GM12878 (cell line): ENCODE data around the gene ANKRD33B. TPM values are rescaled to one million over a fixed set of nuclear protein-coding genes. Genes with fewer than 3 reads are reported as not detected.

Experiments used
- ATAC-seq: fragments of 200-7000 bp; cut with Tn5 transposase; 3 replicates; pipeline ENCODE4 v1.9.1; 2020; ENCODE audit warnings: mild to moderate bottlenecking, moderate library complexity
- BruUV-seq: library from RNA; stranded (reverse); fragments of 400-500 nt; replicated peaks from 2 replicates; lab custom pipeline; 2021; lab: Mats Ljungman, UMichigan
- CTCF ChIA-PET: fragments of 300-600 bp; sonication (Branson Sonifier 250); formaldehyde crosslinking; extraction: SDS; loops from one replicate; lab custom pipeline; 2021; ENCODE audit warnings: inconsistent platforms; lab: Yijun Ruan, JAX
- POLR2A ChIA-PET: fragments of 350-600 bp; formaldehyde crosslinking; extraction: SDS; loops from one replicate; lab custom pipeline; 2021; ENCODE audit warnings: inconsistent platforms; lab: Charles Lee
- RAD21 ChIA-PET: fragments of 300-600 bp; sonication (Branson Sonifier 250); formaldehyde crosslinking; loops from one replicate; lab custom pipeline; 2023; ENCODE audit warnings: antibody characterized with exemption; ENCODE audit not compliant: unreplicated experiment; lab: Charles Lee
- SMC1A ChIA-PET: fragments of 300-600 bp; sonication (Branson Sonifier 250); formaldehyde crosslinking; loops from one replicate; lab custom pipeline; 2023; ENCODE audit not compliant: unreplicated experiment, uncharacterized antibody; lab: Charles Lee
- DNase-seq: peaks from one replicate; pipeline ENCODE4 v3.0.0-alpha.2; 2011; ENCODE audit warnings: low read depth, low spot score
- FAIRE-seq: peaks from 3 replicates; lab custom pipeline; 2011; peaks lifted over from hg19 to GRCh38; lab: Jason Lieb, UNC
- H2AFZ ChIP-seq: 2 replicates; pipeline ENCODE4 v1.6.0; 2011; ENCODE audit warnings: low read depth, low read length, control low read depth; ENCODE audit not compliant: control insufficient read depth
- H3K27ac ChIP-seq: 2 replicates; pipeline ENCODE4 v1.5.1; 2011; ENCODE audit warnings: control low read depth; ENCODE audit not compliant: control insufficient read depth, insufficient read depth
- H3K27me3 ChIP-seq, 2 experiments: replicated peaks in 1 of 2; 2 replicates each; pipeline versions ENCODE4 v1.6.0 to v1.6.1; 2011; ENCODE audit warnings: low read length in 1 of 2; ENCODE audit not compliant: control insufficient read depth in 2 of 2, insufficient read depth in 2 of 2
- H3K36me3 ChIP-seq, 2 experiments: 2 replicates each; pipeline ENCODE4 v1.5.1; 2011; ENCODE audit warnings: low read length in 1 of 2; ENCODE audit not compliant: control insufficient read depth in 2 of 2, insufficient read depth in 2 of 2
- H3K4me1 ChIP-seq: 2 replicates; pipeline ENCODE4 v1.6.1; 2011; ENCODE audit warnings: mild to moderate bottlenecking, low read length, moderate library complexity, mixed read lengths; ENCODE audit not compliant: control insufficient read depth, insufficient read depth
- H3K4me2 ChIP-seq: 2 replicates; pipeline ENCODE4 v1.6.0; 2011; ENCODE audit warnings: control low read depth; ENCODE audit not compliant: control insufficient read depth, insufficient read depth
- H3K4me3 ChIP-seq: fragments of 200-600 bp; sonication (generic); 2 replicates; pipeline ENCODE4 v1.5.1; 2016
- H3K79me2 ChIP-seq: 2 replicates; pipeline ENCODE4 v1.6.0; 2011; ENCODE audit warnings: low read length; ENCODE audit not compliant: control insufficient read depth, insufficient read depth
- H3K9ac ChIP-seq: 2 replicates; pipeline ENCODE4 v1.8.0; 2011; ENCODE audit warnings: low read length, control low read depth, mixed read lengths; ENCODE audit not compliant: control insufficient read depth, insufficient read depth
- H3K9me3 ChIP-seq: replicated peaks from 3 replicates; pipeline ENCODE4 v1.5.1; 2011; ENCODE audit warnings: mild to moderate bottlenecking, low read length; ENCODE audit not compliant: control insufficient read depth, insufficient read depth
- H4K20me1 ChIP-seq: 2 replicates; pipeline ENCODE4 v1.6.0; 2011; ENCODE audit not compliant: control insufficient read depth, insufficient read depth
- ATF2 ChIP-seq: IDR thresholded peaks from 2 replicates; pipeline ENCODE4 v1.6.1; 2012; ENCODE audit warnings: low read length, inconsistent platforms
- BHLHE40 ChIP-seq, 2 experiments: fragments of 450-650 bp in 1 of 2; IDR thresholded peaks; 2 replicates each; pipeline ENCODE4 v1.6.1; 2011 to 2017; ENCODE audit warnings: low read depth in 2 of 2, borderline replicate concordance in 1 of 2, improper control_type of control experiment in 1 of 2, low read length in 1 of 2, mild to moderate bottlenecking in 1 of 2
- BMI1 ChIP-seq: fragments of 450-650 bp; IDR thresholded peaks from 2 replicates; pipeline ENCODE4 v1.6.1; 2016; ENCODE audit warnings: mild to moderate bottlenecking, moderate library complexity, borderline replicate concordance
- CEBPB ChIP-seq, 2 experiments: fragments of 150-350 bp in 1 of 2; IDR thresholded peaks; 2 replicates each; pipeline ENCODE4 v1.6.1; 2012 to 2014; ENCODE audit warnings: low read depth in 2 of 2, low read length in 2 of 2, borderline replicate concordance in 1 of 2, inconsistent platforms in 1 of 2
- CREM ChIP-seq: IDR thresholded peaks from 2 replicates; pipeline ENCODE4 v1.6.1; 2014; ENCODE audit warnings: antibody characterized with exemption, low read depth
- ESRRA ChIP-seq: IDR thresholded peaks from 2 replicates; pipeline ENCODE4 v1.6.1; 2012; ENCODE audit warnings: mild to moderate bottlenecking, low read length, improper control_type of control experiment
- NFIC ChIP-seq: IDR thresholded peaks from 2 replicates; pipeline ENCODE4 v1.6.1; 2012; ENCODE audit warnings: low read depth, mild to moderate bottlenecking, inconsistent platforms, low read length, moderate library complexity
- NR2C1 ChIP-seq: fragments of 450-650 bp; IDR thresholded peaks from 2 replicates; pipeline ENCODE4 v1.6.1; 2017; ENCODE audit warnings: antibody characterized with exemption, mild to moderate bottlenecking, moderate library complexity
- NR2F1 ChIP-seq: fragments of 450-650 bp; conservative IDR thresholded peaks from 2 replicates; pipeline ENCODE4 v1.6.1; 2017; ENCODE audit warnings: mild to moderate bottlenecking
- POLR2A ChIP-seq: IDR thresholded peaks from 2 replicates; pipeline ENCODE4 v1.6.1; 2011; ENCODE audit warnings: low read depth, mild to moderate bottlenecking, low read length
- RELB ChIP-seq: fragments of 450-650 bp; IDR thresholded peaks from 2 replicates; pipeline ENCODE4 v1.6.1; 2017; ENCODE audit warnings: low read depth, mild to moderate bottlenecking, moderate library complexity
- SPI1 ChIP-seq: IDR thresholded peaks from 2 replicates; pipeline ENCODE4 v1.6.1; 2011; ENCODE audit warnings: low read depth, mild to moderate bottlenecking, low read length, moderate library complexity, borderline replicate concordance; ENCODE audit not compliant: insufficient read depth
- ZBED1 ChIP-seq: IDR thresholded peaks from 2 replicates; pipeline ENCODE4 v1.6.1; 2016; ENCODE audit warnings: borderline replicate concordance
- ZNF384 ChIP-seq: IDR thresholded peaks from 2 replicates; pipeline ENCODE4 v1.6.1; 2012; ENCODE audit warnings: low read depth, mild to moderate bottlenecking, low read length, improper control_type of control experiment, borderline replicate concordance
- WGBS: methylation state at CpG from one replicate; pipeline ENCODE4 v1.1.6; 2016; ENCODE audit warnings: low lambda C conversion rate; ENCODE audit not compliant: insufficient replicate concordance, insufficient coverage; ENCODE audit errors: missing lambda C conversion rate; 5-methylcytosine and 5-hydroxymethylcytosine counted together
- in situ Hi-C: fragments of 300-500 bp; cut with MboI; formaldehyde crosslinking; loops from 9 replicates; pipeline ENCODE4 v1.14.3; 2018; ENCODE audit warnings: mixed read lengths
- intact Hi-C: fragments of 100-400 bp; cut with micrococcal nuclease; formaldehyde crosslinking; loops from one replicate; pipeline ENCODE4 v1.14.2; 2022; ENCODE audit not compliant: unreplicated experiment
- polyA plus RNA-seq, 11 experiments: library from polyadenylated mRNA; depleted of rRNA in 4 of 11; unstranded in 6 of 11; stranded (reverse) in 5 of 11; fragments of >200 nt; fragmentation: Nextera tagmentation in 4 of 11; fragmentation: Illumina TruSeq in 1 of 11; extraction: Ambion mirVana in 4 of 11; extraction: Trizol in 1 of 11; gene quantifications; 1 replicate in 1 of 11; 2 replicates in 10 of 11; pipeline versions ENCODE4 v1.2.1 to v1.2.3, GENCODE V29; 2011 to 2016; ENCODE audit warnings: inconsistent platforms in 2 of 11, missing spikeins in 2 of 11, low read depth in 1 of 11
- total RNA-seq, 4 experiments: library from RNA; depleted of rRNA in 3 of 4; stranded (reverse); fragments of >200 nt in 3 of 4; fragmentation: Illumina TruSeq in 1 of 4; extraction: Trizol in 1 of 4; gene quantifications; 2 replicates each; pipeline versions ENCODE4 v1.2.1 to v1.2.3, GENCODE V29; 2013 to 2021
- TF ChIP-seq, protein P1 (sequence below): fragments of 450-650 bp; IDR thresholded peaks from 2 replicates; pipeline ENCODE4 v1.6.1; 2016; ENCODE audit warnings: mild to moderate bottlenecking

ANKRD33B gene
- total and polyA plus RNA-seq, 10 of the 15 experiments (the other 5 are each of a cell fraction or from before 2014, with no cell fraction given), result 4.9 to 61.6 (median 15.6) TPM

DNA sequence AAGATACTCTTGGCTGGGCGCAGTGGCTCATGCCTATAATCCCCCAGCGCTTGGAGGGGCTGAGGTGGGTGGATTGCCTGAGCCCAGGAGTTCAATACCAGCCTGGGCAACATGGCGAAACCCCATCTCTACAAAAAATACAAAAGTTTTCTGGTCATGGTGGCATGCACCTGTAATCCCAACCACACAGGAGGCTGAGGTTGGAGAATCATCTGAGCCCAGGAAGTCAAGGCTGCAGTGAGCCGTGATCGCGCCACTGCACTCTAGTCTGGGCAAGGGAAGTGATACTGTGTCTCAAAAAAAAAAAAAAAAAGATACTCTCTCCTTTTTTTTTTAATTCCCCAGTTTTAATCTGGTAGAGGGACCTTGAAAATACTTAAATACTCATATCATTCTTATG is 15.0 kb downstream of the ANKRD33B start (continued):
- TF ChIP-seq SPI1 (peak; percentile 92), BMI1 (no peak), POLR2A (no peak), ZBED1 (no peak), BHLHE40 (IDR thresholded peaks at IDR 0.05; ENCODE audit: borderline replicate concordance in 1 of 2, low read depth in 2 of 2, low read length in 1 of 2) (peak in 1 of 2 experiments; percentile 38; a peak in 1 of 4 replicates)

- Histone ChIP-seq H3K36me3 (peaks cover 9% of the 10 kb centered on the region in 2 experiments; a peak in 3 of 4 replicates), H2AFZ (no peak overlapping the region), H3K9me3 (no peaks in the 10 kb centered on the region), H3K4me2 (peak overlapping the region; percentile 80), H3K4me1 (peaks cover 79% of the 10 kb centered on the region), H3K27ac (peak overlapping the region; percentile 69), H4K20me1 (peaks cover 3% of the 10 kb centered on the region; the same call in 1 of the 2 replicates), H3K4me3 (peak overlapping the region; percentile 58; the same call in 1 of the 2 replicates), H3K79me2 (peaks cover 95% of the 10 kb centered on the region), H3K9ac (no peak overlapping the region), H3K27me3 (no peaks in the 10 kb centered on the region)
- BruUV-seq, result TSS peak; percentile 6
- in situ Hi-C loops (no loop called here), intact Hi-C loops (loop anchor here (2.0 to 10.0 kb wide), 2 partner anchors 15 to 225 kb away; partner anchors contain the start of genes ANKRD33B and MARCHF6)
- FAIRE-seq (peak; percentile 13), ATAC-seq (peak; percentile 44), DNase-seq (no peak)
- ChIA-PET SMC1A (interaction anchor here (0.8 to 5.9 kb wide), 9 partner anchors 10 to 85 kb away, joined by 3 to 73 read pairs (median 4); no protein-coding TSS in a partner anchor), CTCF (interaction anchor here (0.6 to 1.9 kb wide), 4 partner anchors 11 to 48 kb away, joined by 3 to 5 read pairs (median 4); no protein-coding TSS in a partner anchor), RAD21 (interaction anchor here (1.0 to 6.1 kb wide), 6 partner anchors 13 to 47 kb away, joined by 3 to 54 read pairs (median 8); partner anchors contain the start of gene ANKRD33B), POLR2A (interaction anchor here (0.6 to 5.3 kb wide), 8 partner anchors 9 to 90 kb away, joined by 3 to 53 read pairs (median 4); no protein-coding TSS in a partner anchor)
- WGBS, result 46% methylated on average over 7 of the region's 8 CpGs
- TF ChIP-seq NFIC (peak; percentile 74), ZNF384 (peak; percentile 50; the same call in 1 of the 2 replicates), CEBPB (IDR thresholded peaks at IDR 0.05; ENCODE audit: borderline replicate concordance in 1 of 2, low read depth in 2 of 2, low read length in 2 of 2) (0 out of 4 replicates have a peak, but pooled peaks of 1 of the 2 experiments have one; percentile 4), NR2C1 (peak; percentile 45), CREM (peak; percentile 33; the same call in 1 of the 2 replicates), RELB (peak; percentile 61), ESRRA (no peak), ATF2 (peak; percentile 45; the same call in 1 of the 2 replicates), NR2F1 (peak; percentile 80), BHLHE40 (IDR thresholded peaks at IDR 0.05; ENCODE audit: borderline replicate concordance in 1 of 2, low read depth in 2 of 2, low read length in 1 of 2) (peak; percentile 46 to 53; a peak in 3 of 4 replicates)
- TF ChIP-seq, protein P1, sequence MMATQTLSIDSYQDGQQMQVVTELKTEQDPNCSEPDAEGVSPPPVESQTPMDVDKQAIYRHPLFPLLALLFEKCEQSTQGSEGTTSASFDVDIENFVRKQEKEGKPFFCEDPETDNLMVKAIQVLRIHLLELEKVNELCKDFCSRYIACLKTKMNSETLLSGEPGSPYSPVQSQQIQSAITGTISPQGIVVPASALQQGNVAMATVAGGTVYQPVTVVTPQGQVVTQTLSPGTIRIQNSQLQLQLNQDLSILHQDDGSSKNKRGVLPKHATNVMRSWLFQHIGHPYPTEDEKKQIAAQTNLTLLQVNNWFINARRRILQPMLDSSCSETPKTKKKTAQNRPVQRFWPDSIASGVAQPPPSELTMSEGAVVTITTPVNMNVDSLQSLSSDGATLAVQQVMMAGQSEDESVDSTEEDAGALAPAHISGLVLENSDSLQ, result peak; percentile 45
Measured at GRCh38 chr5:10579536-10580521, 16.0 kb downstream of the ANKRD33B start.
